ENCODE measurements around the gene CELF3. TPM values are rescaled to one million over a fixed set of nuclear protein-coding genes. Genes with fewer than 3 reads are reported as not detected.

Gene CELF3
- total and polyA plus RNA-seq, 9 of the 15 experiments (the other 6 are each of a cell fraction or from before 2014, with no cell fraction given): not detected

DNA sequence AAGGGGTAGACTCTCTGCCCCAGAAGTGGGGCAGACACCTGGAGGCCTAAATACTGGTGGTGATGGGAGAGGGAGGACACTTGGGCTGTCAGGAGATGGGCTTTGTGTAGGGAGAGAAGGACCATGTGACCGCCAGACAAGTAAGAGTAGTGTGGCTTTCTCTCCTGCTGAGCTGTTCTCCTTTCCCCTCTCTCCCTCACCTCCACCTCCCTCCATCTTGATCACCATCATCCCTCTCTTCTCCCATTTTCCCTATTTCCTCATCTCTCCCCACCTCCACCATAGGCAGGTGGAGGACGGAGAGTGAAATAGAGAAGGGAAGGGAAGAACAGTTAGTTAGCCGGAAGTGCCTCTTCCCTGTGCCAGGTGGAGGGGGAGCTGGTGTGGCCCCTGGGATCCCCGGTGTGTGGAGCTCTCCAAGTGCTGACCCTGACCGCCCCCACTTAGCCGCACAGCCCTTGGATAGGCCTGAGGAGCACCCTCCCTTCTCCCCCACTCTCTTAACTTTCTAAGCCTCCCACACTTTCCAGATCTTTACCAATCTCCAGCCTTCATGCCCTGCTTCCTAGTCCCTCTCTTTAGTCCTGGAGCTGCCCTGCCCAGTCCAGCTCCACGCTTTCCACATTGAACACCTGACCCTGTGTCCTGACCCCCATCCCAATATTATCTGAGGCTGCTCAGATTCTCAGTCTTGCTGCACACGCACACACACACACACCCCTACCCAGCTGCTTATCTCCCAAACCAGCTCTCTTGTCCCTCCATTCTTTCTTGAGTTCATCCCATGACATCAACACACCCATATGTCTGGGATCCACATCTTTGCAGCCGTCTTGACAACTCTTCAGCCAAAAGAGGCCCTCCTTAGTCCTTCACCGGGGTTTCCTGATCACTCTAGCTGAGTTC is 1.5 kb downstream of the CELF3 start (continued):
- TF ChIP-seq ZNF280B (CRISPR knock-in tag; IDR thresholded peaks at IDR 0.05) (no peak), ETV6 (IDR thresholded peaks at IDR 0.05; ENCODE audit: borderline replicate concordance in 1 of 2, low read depth in 2 of 2, low read length in 1 of 2) (no peak), ETV6 (CRISPR knock-in tag; IDR thresholded peaks at IDR 0.05; ENCODE audit: borderline replicate concordance) (no peak), ZNF586 (CRISPR knock-in tag; conservative IDR thresholded peaks at IDR 0.05) (no peak), CTBP1 (IDR thresholded peaks at IDR 0.05; ENCODE audit: borderline replicate concordance) (peak; percentile 72), ZNF3 (CRISPR knock-in tag; IDR thresholded peaks at IDR 0.05) (no peak), KLF1 (tag; IDR thresholded peaks at IDR 0.05) (0 out of 2 replicates have a peak, but pooled peaks have one; percentile 64), SIN3B (IDR thresholded peaks at IDR 0.05; ENCODE audit: low read depth) (no peak), ZNF717 (CRISPR knock-in tag; IDR thresholded peaks at IDR 0.05) (no peak), SP2 (IDR thresholded peaks at IDR 0.05; ENCODE audit: extremely low read depth, low read depth, low read length, poor library complexity, severe bottlenecking) (no peak), GABPA (tag; conservative IDR thresholded peaks at IDR 0.05; ENCODE audit: low read depth) (no peak), ILF3 (IDR thresholded peaks at IDR 0.05; ENCODE audit: borderline replicate concordance) (no peak), ZNF133 (CRISPR knock-in tag; IDR thresholded peaks at IDR 0.05) (no peak), DLX4 (CRISPR knock-in tag; IDR thresholded peaks at IDR 0.05) (no peak), SMC3 (conservative IDR thresholded peaks at IDR 0.05; ENCODE audit: insufficient read depth, low read depth, low read length) (no peak), NCOA4 (IDR thresholded peaks at IDR 0.05; ENCODE audit: partially characterized antibody) (no peak), CREM (IDR thresholded peaks at IDR 0.05; ENCODE audit: low read depth) (peak; percentile 39; the same call in 1 of the 2 replicates), KDM1A (IDR thresholded peaks at IDR 0.05) (peak; percentile 94 to 97), TFE3 (CRISPR knock-in tag; IDR thresholded peaks at IDR 0.05) (no peak), SIN3A (IDR thresholded peaks at IDR 0.05; ENCODE audit: borderline replicate concordance in 2 of 2, control insufficient read depth in 1 of 2, low read depth in 2 of 2, low read length in 2 of 2) (no peak), HDAC3 (IDR thresholded peaks at IDR 0.05; ENCODE audit: borderline replicate concordance, partially characterized antibody) (peak; percentile 60), ESRRB (CRISPR knock-in tag; IDR thresholded peaks at IDR 0.05; ENCODE audit: borderline replicate concordance) (no peak)
- TF ChIP-seq, protein P1, sequence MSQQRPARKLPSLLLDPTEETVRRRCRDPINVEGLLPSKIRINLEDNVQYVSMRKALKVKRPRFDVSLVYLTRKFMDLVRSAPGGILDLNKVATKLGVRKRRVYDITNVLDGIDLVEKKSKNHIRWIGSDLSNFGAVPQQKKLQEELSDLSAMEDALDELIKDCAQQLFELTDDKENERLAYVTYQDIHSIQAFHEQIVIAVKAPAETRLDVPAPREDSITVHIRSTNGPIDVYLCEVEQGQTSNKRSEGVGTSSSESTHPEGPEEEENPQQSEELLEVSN (IDR thresholded peaks at IDR 0.05; ENCODE audit: borderline replicate concordance in 1 of 2, extremely low read depth in 1 of 2, insufficient read depth in 1 of 2, insufficient read length in 1 of 2, low read depth in 1 of 2, low read length in 1 of 2, poor library complexity in 1 of 2, severe bottlenecking in 1 of 2): no peak
